DND-41 (cell line): ENCODE measurements around the gene ADAMTS16.

ENCODE experiments used
- CTCF ChIP-seq: IDR thresholded peaks from 2 replicates; pipeline ENCODE4 v1.5.1; 2012; ENCODE audit warnings: borderline replicate concordance, low read length, moderate library complexity, mild to moderate bottlenecking; ENCODE audit not compliant: poor library complexity, severe bottlenecking; ENCODE audit errors: extremely low read depth
- EZH2 ChIP-seq: IDR thresholded peaks from 3 replicates; pipeline ENCODE4 v1.6.1; 2012; ENCODE audit warnings: borderline replicate concordance, low read depth, mild to moderate bottlenecking, moderate library complexity, low read length, inconsistent platforms; ENCODE audit not compliant: severe bottlenecking

GRCh38 chr5:5207828-5208227 lies 67.7 kb downstream of the ADAMTS16 start:
- TF ChIP-seq CTCF (no peak), EZH2 (no peak)
